Spleen (tissue), 11 donors: Measurements from ENCODE around the gene ELF1. TPM values are rescaled to one million over a fixed set of nuclear protein-coding genes. Genes with fewer than 3 reads are reported as not detected.

ENCODE experiments used
- DNase-seq: peaks from one replicate; pipeline ENCODE4 v3.0.0-alpha.2; 2020
- H3K27ac ChIP-seq, 8 donors: fragments of 200-600 bp; sonication (generic) in 7 of 8; 1 replicate in 4 of 8; 2 replicates in 4 of 8; pipeline versions ENCODE4 v1.5.0 to v1.8.0; 2016 to 2021; ENCODE audit warnings: inconsistent platforms in 4 of 8, mild to moderate bottlenecking in 4 of 8, moderate library complexity in 1 of 8
- H3K27me3 ChIP-seq, 7 donors: fragments of 200-600 bp; sonication (generic) in 6 of 7; replicated peaks in 1 of 7; 1 replicate in 4 of 7; 2 replicates in 3 of 7; pipeline versions ENCODE4 v1.5.0 to v1.8.0; 2016 to 2021; ENCODE audit warnings: inconsistent platforms in 3 of 7, mild to moderate bottlenecking in 1 of 7
- H3K36me3 ChIP-seq, 6 donors: fragments of 200-600 bp; sonication (generic) in 5 of 6; 1 replicate in 4 of 6; 2 replicates in 2 of 6; pipeline versions ENCODE4 v1.5.0 to v1.8.0; 2016 to 2021; ENCODE audit warnings: inconsistent platforms in 2 of 6
- H3K4me1 ChIP-seq, 6 donors: fragments of 200-600 bp; sonication (generic) in 5 of 6; 1 replicate in 3 of 6; 2 replicates in 3 of 6; pipeline versions ENCODE4 v1.5.0 to v1.8.0; 2016 to 2021; ENCODE audit warnings: inconsistent platforms in 3 of 6
- H3K4me3 ChIP-seq, 8 donors: fragments of 200-600 bp; sonication (generic) in 7 of 8; 1 replicate in 4 of 8; 2 replicates in 4 of 8; pipeline versions ENCODE4 v1.5.0 to v1.8.0; 2016 to 2021; ENCODE audit warnings: inconsistent platforms in 4 of 8, mild to moderate bottlenecking in 4 of 8, moderate library complexity in 2 of 8
- H3K9me3 ChIP-seq, 8 donors: fragments of 200-600 bp; sonication (generic) in 7 of 8; 1 replicate in 4 of 8; 2 replicates in 4 of 8; pipeline versions ENCODE4 v1.5.0 to v1.8.0; 2016 to 2021; ENCODE audit warnings: inconsistent platforms in 4 of 8
- CTCF ChIP-seq, 11 experiments: fragments of 200-600 bp in 7 of 11; fragments of 450-650 bp in 4 of 11; sonication (generic) in 4 of 11; IDR thresholded peaks in 8 of 11; conservative IDR thresholded peaks in 3 of 11; 1 replicate in 7 of 11; 2 replicates in 4 of 11; pipeline versions ENCODE4 v1.4.0 to v1.8.0; 2016 to 2021; ENCODE audit warnings: antibody characterized with exemption in 11 of 11, inconsistent platforms in 4 of 11, mild to moderate bottlenecking in 1 of 11
- POLR2A ChIP-seq, 3 donors: fragments of 450-650 bp; IDR thresholded peaks; one replicate each; pipeline ENCODE4 v1.5.1; 2017; ENCODE audit warnings: antibody characterized with exemption in 3 of 3, mild to moderate bottlenecking in 1 of 3
- POLR2AphosphoS5 ChIP-seq, 3 donors: sonication (generic); formaldehyde crosslinking; IDR thresholded peaks; one replicate each; pipeline ENCODE4 v1.5.1; 2017; ENCODE audit warnings: antibody characterized with exemption in 3 of 3
- WGBS, 5 donors: extraction: QIAGEN DNeasy Blood & Tissue Kit in 3 of 5; methylation state at CpG; one replicate each; pipeline versions ENCODE4 v1.1.5 to v1.1.7; 2013 to 2018; 5-methylcytosine and 5-hydroxymethylcytosine counted together
- intact Hi-C: fragments of 100-400 bp; cut with DNase I; formaldehyde crosslinking; loops from one replicate; pipeline ENCODE4 v1.15.0; 2023; ENCODE audit warnings: low total_unique reads
- polyA plus RNA-seq, 3 donors: library from polyadenylated mRNA; stranded (reverse); fragments of 200-250 nt; gene quantifications; one replicate each; pipeline ENCODE4 v1.2.1, GENCODE V29; 2013
- total RNA-seq, 7 donors: library from RNA; depleted of rRNA in 3 of 7; stranded (reverse); fragments of >200 nt in 3 of 7; fragmentation: NEBNext Ultra II Directional in 4 of 7; extraction: Animal tissue kit (Norgen Biotek cat#: 25700) in 4 of 7; gene quantifications; one replicate each; pipeline versions ENCODE4 v1.1.0 to v1.2.1, GENCODE V29; 2016 to 2021
- donor health status: healthy with polysubstance abuse.
- donor health status: DM: no; HTN: no; CAD: no; lungs with moderate emphysema.
- donor health status: DM: no; HTN: no; CAD: no.
- donor health status: Bipolar disorder and iron deficiency.
- donor health status: healthy.
- donor health status: DM: no; HTN: no; CAD: no.
- donor health status: DM: yes; HTN: yes; CAD: no.

ELF1 gene
- total and polyA plus RNA-seq, 10 donors: 18.0 to 146 (median 116) TPM

GRCh38 chr13:40928980-40929379 lies 90.1 kb downstream of the ELF1 start:
- H3K36me3 ChIP-seq: peaks cover 0 to 75% (median 32%) of the 10 kb centered on the region in 6 donors
- H3K27me3 ChIP-seq: no peaks in the 10 kb centered on the region
- intact Hi-C loops: loop anchor here (10.0 kb wide), 1 partner anchor 126 kb away; no protein-coding TSS in a partner anchor
- 82 to 95% (median 88%) methylated on average over 3 of the region's 3 CpGs for WGBS, 5 donors
- H3K27ac ChIP-seq: peak overlapping the region in 2 of 8 donors; percentile 21 to 31
- H3K9me3 ChIP-seq: no peaks in the 10 kb centered on the region
- no peak for DNase-seq
- peak in 1 of 3 donors; percentile 10 for TF ChIP-seq POLR2AphosphoS5 (IDR thresholded peaks at IDR 0.05)
- TF ChIP-seq POLR2A (IDR thresholded peaks at IDR 0.05): no peak
- no peak for TF ChIP-seq CTCF (IDR thresholded peaks at IDR 0.05 in 8 of 11, conservative IDR thresholded peaks at IDR 0.05 in 3 of 11)
- H3K4me1 ChIP-seq: peaks cover 0 to 42% (median 20%) of the 10 kb centered on the region in 6 donors
- H3K4me3 ChIP-seq: no peak overlapping the region

GRCh38 chr13:40927929-40928328 lies 91.2 kb downstream of the ELF1 start:
- DNase-seq: no peak
- Histone ChIP-seq H3K36me3 (peaks cover 0 to 64% (median 23%) of the 10 kb centered on the region in 6 donors), H3K9me3 (no peaks in the 10 kb centered on the region), H3K4me1 (peaks cover 0 to 31% (median 10%) of the 10 kb centered on the region in 6 donors), H3K4me3 (no peak overlapping the region), H3K27me3 (no peaks in the 10 kb centered on the region), H3K27ac (peak overlapping the region in 1 of 8 donors; percentile 4)
- intact Hi-C loops: loop anchor here (10.0 kb wide), 1 partner anchor 127 kb away; no protein-coding TSS in a partner anchor
- WGBS, 5 donors: 86 to 93% (median 89%) methylated on average over 9 of the region's 9 CpGs
- TF ChIP-seq POLR2A (IDR thresholded peaks at IDR 0.05): no peak
- no peak for TF ChIP-seq CTCF (IDR thresholded peaks at IDR 0.05 in 8 of 11, conservative IDR thresholded peaks at IDR 0.05 in 3 of 11)
- TF ChIP-seq POLR2AphosphoS5 (IDR thresholded peaks at IDR 0.05): no peak

GRCh38 chr13:40923867-40924266 lies 95.2 kb downstream of the ELF1 start:
- intact Hi-C loops: loop anchor here (10.0 kb wide), 1 partner anchor 131 kb away; no protein-coding TSS in a partner anchor
- no peak for DNase-seq
- H3K9me3 ChIP-seq: no peaks in the 10 kb centered on the region
- peaks cover 0 to 24% (median 0%) of the 10 kb centered on the region in 6 donors for H3K36me3 ChIP-seq
- TF ChIP-seq POLR2A (IDR thresholded peaks at IDR 0.05): no peak
- TF ChIP-seq CTCF (IDR thresholded peaks at IDR 0.05 in 8 of 11, conservative IDR thresholded peaks at IDR 0.05 in 3 of 11): no peak
- no peak for TF ChIP-seq POLR2AphosphoS5 (IDR thresholded peaks at IDR 0.05)
- no peak overlapping the region for H3K4me3 ChIP-seq
- no peak overlapping the region for H3K27ac ChIP-seq
- peaks cover 6 to 25% (median 14%) of the 10 kb centered on the region in 6 donors for H3K4me1 ChIP-seq
- no peaks in the 10 kb centered on the region for H3K27me3 ChIP-seq

GRCh38 chr13:40922437-40923040 lies 96.6 kb downstream of the ELF1 start:
- 82 to 85% (median 84%) methylated on average over 25 to 28 of the region's 28 CpGs for WGBS, 5 donors
- H3K27ac ChIP-seq: peak overlapping the region in 2 of 8 donors; percentile 87 to 88
- no peak overlapping the region for H3K4me3 ChIP-seq
- no peaks in the 10 kb centered on the region for H3K27me3 ChIP-seq
- TF ChIP-seq POLR2A (IDR thresholded peaks at IDR 0.05): no peak
- no peak for TF ChIP-seq CTCF (IDR thresholded peaks at IDR 0.05 in 8 of 11, conservative IDR thresholded peaks at IDR 0.05 in 3 of 11)
- peak in 2 of 3 donors; percentile 7 to 8 for TF ChIP-seq POLR2AphosphoS5 (IDR thresholded peaks at IDR 0.05)
- intact Hi-C loops: loop anchor here (10.0 kb wide), 1 partner anchor 132 kb away; no protein-coding TSS in a partner anchor
- peak; percentile 79 for DNase-seq
- no peaks in the 10 kb centered on the region for H3K9me3 ChIP-seq
- peaks cover 0 to 12% (median 0%) of the 10 kb centered on the region in 6 donors for H3K36me3 ChIP-seq
- H3K4me1 ChIP-seq: peaks cover 6 to 21% (median 14%) of the 10 kb centered on the region in 6 donors
